ENCODE data around the gene GBA3. TPM values are rescaled to one million over a fixed set of nuclear protein-coding genes. Genes with fewer than 3 reads are reported as not detected.

The GBA3 gene
- total and polyA plus RNA-seq, 2 of the 8 experiments (the other 6 are each of a cell fraction or from before 2014, with no cell fraction given): not detected

GRCh38 chr4:22712105-22712504, 19.4 kb downstream of the GBA3 start:
- Histone ChIP-seq H3K56ac (replicated peaks; ENCODE audit: insufficient read length, low read depth, low read length) (no peak overlapping the region), H2BK120ac (replicated peaks; ENCODE audit: low read depth, low read length) (no peak overlapping the region), H3K9me3 (ENCODE audit: insufficient read depth in 2 of 2, low read depth in 1 of 2, low read length in 1 of 2) (no peaks in the 10 kb centered on the region), H3K4me1 (replicated peaks in 1 of 4; ENCODE audit: control insufficient read depth in 3 of 4, insufficient read depth in 4 of 4, low read length in 3 of 4) (no peaks in the 10 kb centered on the region), H3K23me2 (ENCODE audit: low read depth, low read length) (no peaks in the 10 kb centered on the region), H2BK5ac (ENCODE audit: low read depth, low read length) (no peak overlapping the region), H3K14ac (ENCODE audit: insufficient read length) (no peak overlapping the region), H2AFZ (ENCODE audit: low read length) (no peak overlapping the region), H3K4me3 (ENCODE audit: extremely low read depth in 1 of 4, insufficient read depth in 2 of 4, low read depth in 3 of 4, low read length in 4 of 4) (no peak overlapping the region), H4K20me1 (replicated peaks in 1 of 2; ENCODE audit: control insufficient read depth in 1 of 2, insufficient read depth in 2 of 2, low read length in 2 of 2) (no peaks in the 10 kb centered on the region), H3K23ac (ENCODE audit: insufficient read length) (no peak overlapping the region), H2BK12ac (ENCODE audit: low read depth, low read length) (no peak overlapping the region), H4K8ac (ENCODE audit: extremely low read depth, insufficient read depth, low read length) (no peak overlapping the region), H4K91ac (replicated peaks; ENCODE audit: insufficient read length, low read length) (no peak overlapping the region), H2BK15ac (ENCODE audit: low read length) (no peak overlapping the region), H3K79me2 (ENCODE audit: control insufficient read depth in 1 of 2, insufficient read depth in 2 of 2, low read length in 2 of 2) (no peaks in the 10 kb centered on the region), H3K4me2 (ENCODE audit: insufficient read depth in 1 of 2, low read depth in 2 of 2, low read length in 2 of 2) (no peak overlapping the region), H2AK5ac (ENCODE audit: low read depth, low read length) (no peak overlapping the region), H2BK20ac (ENCODE audit: low read length) (no peak overlapping the region), H4K5ac (ENCODE audit: insufficient read length, low read depth, low read length) (no peak overlapping the region), H3K18ac (ENCODE audit: extremely low read depth, low read length) (no peak overlapping the region), H3K9ac (replicated peaks in 1 of 4; ENCODE audit: extremely low read depth in 1 of 4, low read depth in 3 of 4, low read length in 3 of 4) (no peak overlapping the region), H3K79me1 (ENCODE audit: low read depth, low read length) (no peaks in the 10 kb centered on the region), H3K36me3 (ENCODE audit: control insufficient read depth in 2 of 4, insufficient read depth in 4 of 4, low read length in 3 of 4) (no peaks in the 10 kb centered on the region), H3K27me3 (replicated peaks in 1 of 4; ENCODE audit: control insufficient read depth in 3 of 4, extremely low read depth in 1 of 4, insufficient read depth in 3 of 4, low read length in 3 of 4) (no peaks in the 10 kb centered on the region), H3K27ac (ENCODE audit: low read depth, low read length) (no peak overlapping the region), H3K4ac (replicated peaks; ENCODE audit: insufficient read length, low read depth, low read length) (no peak overlapping the region)
- DNase-seq (ENCODE audit: low read depth in 1 of 2, low spot score in 2 of 2) (no peak), FAIRE-seq (no peak)
- ChIA-PET CTCF (ENCODE audit: partially characterized antibody) (no interaction called here), POLR2A (ENCODE audit: partially characterized antibody) (no interaction called here)
- TF ChIP-seq ASH2L (IDR thresholded peaks at IDR 0.05; ENCODE audit: low read length) (no peak), TEAD4 (IDR thresholded peaks at IDR 0.05; ENCODE audit: low read depth, low read length) (no peak), SP2 (IDR thresholded peaks at IDR 0.05; ENCODE audit: low read length) (no peak), KDM4A (IDR thresholded peaks at IDR 0.05; ENCODE audit: low read depth, low read length, severe bottlenecking) (no peak), HDAC6 (IDR thresholded peaks at IDR 0.05; ENCODE audit: low read depth, low read length) (no peak), GTF2F1 (IDR thresholded peaks at IDR 0.05; ENCODE audit: borderline replicate concordance, low read depth, low read length) (no peak), EGR1 (IDR thresholded peaks at IDR 0.05; ENCODE audit: borderline replicate concordance, low read depth, low read length) (no peak), RAD21 (IDR thresholded peaks at IDR 0.05 in 1 of 2, conservative IDR thresholded peaks at IDR 0.05 in 1 of 2; ENCODE audit: low read depth in 2 of 2, low read length in 2 of 2) (no peak), KDM1A (IDR thresholded peaks at IDR 0.05; ENCODE audit: borderline replicate concordance, low read length) (no peak)
- WGBS, 2 experiments (ENCODE audit: extremely low coverage in 1 of 2, insufficient coverage in 1 of 2, insufficient read length in 1 of 2, insufficient replicate concordance in 2 of 2, low coverage in 1 of 2, low lambda C conversion rate in 2 of 2, missing lambda C conversion rate in 1 of 2): 86% methylated on average over 4 of the region's 4 CpGs; no CpG with 5 or more reads in 1 of the 2 experiments
